ENCODE results near the gene HIKESHI. TPM values are rescaled to one million over a fixed set of nuclear protein-coding genes. Genes with fewer than 3 reads are reported as not detected.

HIKESHI gene
- total and polyA plus RNA-seq, 2 of the 8 experiments (the other 6 are each of a cell fraction or from before 2014, with no cell fraction given): 65.4 to 90.2 TPM

GRCh38 chr11:86257446-86257845 is 44.6 kb upstream of the HIKESHI start:
- peaks cover 0 to 19% of the 10 kb centered on the region in 2 experiments; a peak in 3 of 4 replicates for H3K79me2 ChIP-seq (ENCODE audit: control insufficient read depth in 1 of 2, insufficient read depth in 2 of 2, low read length in 2 of 2)
- no peak overlapping the region for H4K5ac ChIP-seq (ENCODE audit: insufficient read length, low read depth, low read length)
- H3K4me1 ChIP-seq (replicated peaks in 1 of 4; ENCODE audit: control insufficient read depth in 3 of 4, insufficient read depth in 4 of 4, low read length in 3 of 4): no peaks in the 10 kb centered on the region
- H3K79me1 ChIP-seq (ENCODE audit: low read depth, low read length): no peaks in the 10 kb centered on the region; the same call in 1 of the 2 replicates
- no peak overlapping the region for H3K23ac ChIP-seq (ENCODE audit: insufficient read length)
- no peak for FAIRE-seq
- no peak overlapping the region for H3K14ac ChIP-seq (ENCODE audit: insufficient read length)
- peaks cover 3 to 32% (median 7%) of the 10 kb centered on the region in 4 experiments; a peak in 6 of 8 replicates for H3K36me3 ChIP-seq (ENCODE audit: control insufficient read depth in 2 of 4, insufficient read depth in 4 of 4, low read length in 3 of 4)
- no peak overlapping the region for H3K4me2 ChIP-seq (ENCODE audit: insufficient read depth in 1 of 2, low read depth in 2 of 2, low read length in 2 of 2)
- no peak overlapping the region for H3K4me3 ChIP-seq (ENCODE audit: extremely low read depth in 1 of 4, insufficient read depth in 2 of 4, low read depth in 3 of 4, low read length in 4 of 4)
- no peak overlapping the region for H3K9ac ChIP-seq (replicated peaks in 1 of 4; ENCODE audit: extremely low read depth in 1 of 4, low read depth in 3 of 4, low read length in 3 of 4)
- H3K27ac ChIP-seq (ENCODE audit: low read depth, low read length): no peak overlapping the region
- ChIA-PET POLR2A (ENCODE audit: partially characterized antibody) (interaction anchor here (1.0 kb wide), 1 partner anchor 12 kb away, joined by 3 read pairs; no protein-coding TSS in a partner anchor), CTCF (ENCODE audit: partially characterized antibody) (interaction anchor here (0.6 kb wide), 1 partner anchor 512 kb away, joined by 3 read pairs; no protein-coding TSS in a partner anchor)
- no peaks in the 10 kb centered on the region for H3K9me3 ChIP-seq (ENCODE audit: insufficient read depth in 2 of 2, low read depth in 1 of 2, low read length in 1 of 2)
- H3K18ac ChIP-seq (ENCODE audit: extremely low read depth, low read length): no peak overlapping the region
- H3K27me3 ChIP-seq (replicated peaks in 1 of 4; ENCODE audit: control insufficient read depth in 3 of 4, extremely low read depth in 1 of 4, insufficient read depth in 3 of 4, low read length in 3 of 4): no peaks in the 10 kb centered on the region
- no peak overlapping the region for H4K8ac ChIP-seq (ENCODE audit: extremely low read depth, insufficient read depth, low read length)
- H2AK5ac ChIP-seq (ENCODE audit: low read depth, low read length): no peak overlapping the region
- H2BK15ac ChIP-seq (ENCODE audit: low read length): no peak overlapping the region
- no peaks in the 10 kb centered on the region for H3K23me2 ChIP-seq (ENCODE audit: low read depth, low read length)
- H2AFZ ChIP-seq (ENCODE audit: low read length): no peak overlapping the region
- H3K4ac ChIP-seq (replicated peaks; ENCODE audit: insufficient read length, low read depth, low read length): no peak overlapping the region
- no peak overlapping the region for H3K56ac ChIP-seq (replicated peaks; ENCODE audit: insufficient read length, low read depth, low read length)
- no peak overlapping the region for H2BK5ac ChIP-seq (ENCODE audit: low read depth, low read length)
- no peak overlapping the region for H2BK12ac ChIP-seq (ENCODE audit: low read depth, low read length)
- H2BK120ac ChIP-seq (replicated peaks; ENCODE audit: low read depth, low read length): no peak overlapping the region
- no peak overlapping the region for H2BK20ac ChIP-seq (ENCODE audit: low read length)
- no peak overlapping the region for H4K91ac ChIP-seq (replicated peaks; ENCODE audit: insufficient read length, low read length)
- H4K20me1 ChIP-seq (replicated peaks in 1 of 2; ENCODE audit: control insufficient read depth in 1 of 2, insufficient read depth in 2 of 2, low read length in 2 of 2): peaks cover 0 to 2% of the 10 kb centered on the region in 2 experiments
- no peak for DNase-seq (ENCODE audit: low read depth in 1 of 2, low spot score in 2 of 2)
- TF ChIP-seq POLR2A (IDR thresholded peaks at IDR 0.05; ENCODE audit: control extremely low read depth in 1 of 2, low read depth in 2 of 2, low read length in 2 of 2): no peak
- no peak for TF ChIP-seq NRF1 (IDR thresholded peaks at IDR 0.05; ENCODE audit: low read depth, low read length)
- no peak for TF ChIP-seq EZH2 (IDR thresholded peaks at IDR 0.05; ENCODE audit: low read depth, low read length, severe bottlenecking)
- no peak for TF ChIP-seq SP2 (IDR thresholded peaks at IDR 0.05; ENCODE audit: low read length)
- no peak for TF ChIP-seq RXRA (IDR thresholded peaks at IDR 0.05; ENCODE audit: insufficient read depth, low read depth, low read length)
- TF ChIP-seq, protein P1, sequence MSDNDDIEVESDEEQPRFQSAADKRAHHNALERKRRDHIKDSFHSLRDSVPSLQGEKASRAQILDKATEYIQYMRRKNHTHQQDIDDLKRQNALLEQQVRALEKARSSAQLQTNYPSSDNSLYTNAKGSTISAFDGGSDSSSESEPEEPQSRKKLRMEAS (IDR thresholded peaks at IDR 0.05): no peak
- no peak for TF ChIP-seq BACH1 (IDR thresholded peaks at IDR 0.05; ENCODE audit: low read length)
- no peak for TF ChIP-seq FOSL1 (IDR thresholded peaks at IDR 0.05; ENCODE audit: insufficient read depth, low read depth, low read length)
- no peak for TF ChIP-seq TEAD4 (IDR thresholded peaks at IDR 0.05; ENCODE audit: low read depth, low read length)
- TF ChIP-seq MAFK (IDR thresholded peaks at IDR 0.05; ENCODE audit: low read depth, low read length): no peak
- no peak for TF ChIP-seq CEBPB (IDR thresholded peaks at IDR 0.05; ENCODE audit: low read depth, low read length)
- TF ChIP-seq SIN3A (conservative IDR thresholded peaks at IDR 0.05 in 1 of 2, IDR thresholded peaks at IDR 0.05 in 1 of 2; ENCODE audit: low read depth in 1 of 2, low read length in 2 of 2): no peak
- no peak for TF ChIP-seq TCF12 (IDR thresholded peaks at IDR 0.05; ENCODE audit: low read depth, low read length)
- TF ChIP-seq HDAC6 (IDR thresholded peaks at IDR 0.05; ENCODE audit: low read depth, low read length): no peak
- TF ChIP-seq RBBP5 (IDR thresholded peaks at IDR 0.05; ENCODE audit: borderline replicate concordance, low read depth, low read length): no peak
- TF ChIP-seq TBP (IDR thresholded peaks at IDR 0.05; ENCODE audit: low read depth, low read length): no peak
- no peak for TF ChIP-seq SP4 (IDR thresholded peaks at IDR 0.05; ENCODE audit: low read length)
